Osteoblast (primary cell): Measurements from ENCODE around the gene LZTS2. TPM values are rescaled to one million over a fixed set of nuclear protein-coding genes. Genes with fewer than 3 reads are reported as not detected.

Source experiments
- DNase-seq: peaks from one replicate; pipeline ENCODE4 v3.0.0; 2011; ENCODE audit warnings: low spot score, mixed read lengths; ENCODE audit not compliant: insufficient read length; ENCODE audit errors: missing footprints
- H2AFZ ChIP-seq: 2 replicates; pipeline ENCODE4 v1.6.0; 2011; ENCODE audit warnings: mild to moderate bottlenecking, low read length
- H3K27ac ChIP-seq: 2 replicates; pipeline ENCODE4 v1.5.1; 2011; ENCODE audit warnings: mild to moderate bottlenecking, low read depth, low read length, moderate library complexity
- H3K27me3 ChIP-seq: 2 replicates; pipeline ENCODE4 v1.6.0; 2012; ENCODE audit warnings: mild to moderate bottlenecking, control low read depth, inconsistent platforms, low read length, moderate library complexity; ENCODE audit not compliant: insufficient read depth
- H3K36me3 ChIP-seq: 2 replicates; pipeline ENCODE4 v1.5.1; 2011; ENCODE audit warnings: mild to moderate bottlenecking, low read length, control low read depth, moderate library complexity; ENCODE audit not compliant: insufficient read depth
- H3K4me1 ChIP-seq: 2 replicates; pipeline ENCODE4 v1.5.1; 2011; ENCODE audit warnings: mild to moderate bottlenecking, low read length, control low read depth, moderate library complexity; ENCODE audit not compliant: insufficient read depth
- H3K4me2 ChIP-seq: 2 replicates; pipeline ENCODE4 v1.6.0; 2011; ENCODE audit warnings: mild to moderate bottlenecking, low read length; ENCODE audit not compliant: insufficient read depth
- H3K4me3 ChIP-seq: fragments of 200-600 bp; sonication (generic); 3 replicates; pipeline ENCODE4 v1.5.1; 2012; ENCODE audit warnings: mild to moderate bottlenecking, low read length, inconsistent platforms; ENCODE audit not compliant: insufficient read depth
- H3K79me2 ChIP-seq: 2 replicates; pipeline ENCODE4 v1.6.0; 2012; ENCODE audit warnings: mild to moderate bottlenecking, low read length, control low read depth, inconsistent platforms; ENCODE audit not compliant: insufficient read depth
- H3K9me3 ChIP-seq: 2 replicates; pipeline ENCODE4 v1.5.1; 2011; ENCODE audit warnings: low read depth, low read length, control low read depth
- H4K20me1 ChIP-seq: 2 replicates; pipeline ENCODE4 v1.6.0; 2012; ENCODE audit warnings: mild to moderate bottlenecking, low read length, control low read depth; ENCODE audit not compliant: insufficient read depth
- total RNA-seq: library from RNA; depleted of rRNA; stranded (reverse); fragments of >200 nt; gene quantifications from 2 replicates; pipeline ENCODE4 v1.2.3, GENCODE V29; 2012
- TF ChIP-seq, protein P1 (sequence below): IDR thresholded peaks from 2 replicates; pipeline ENCODE4 v1.5.1; 2011; ENCODE audit warnings: mild to moderate bottlenecking, low read depth, low read length, moderate library complexity; ENCODE audit errors: extremely low read depth

LZTS2 gene
- total RNA-seq, 1 donor, result 127 TPM

- Histone ChIP-seq H3K27me3 (no peaks in the 10 kb centered on the region), H3K27ac (no peak overlapping the region), H3K36me3 (peaks cover 58% of the 10 kb centered on the region), H3K79me2 (peaks cover 42% of the 10 kb centered on the region), H3K4me3 (no peak overlapping the region), H3K9me3 (no peaks in the 10 kb centered on the region), H4K20me1 (peaks cover 51% of the 10 kb centered on the region), H3K4me1 (peaks cover 11% of the 10 kb centered on the region), H3K4me2 (no peak overlapping the region), H2AFZ (no peak overlapping the region)
- TF ChIP-seq, protein P1, sequence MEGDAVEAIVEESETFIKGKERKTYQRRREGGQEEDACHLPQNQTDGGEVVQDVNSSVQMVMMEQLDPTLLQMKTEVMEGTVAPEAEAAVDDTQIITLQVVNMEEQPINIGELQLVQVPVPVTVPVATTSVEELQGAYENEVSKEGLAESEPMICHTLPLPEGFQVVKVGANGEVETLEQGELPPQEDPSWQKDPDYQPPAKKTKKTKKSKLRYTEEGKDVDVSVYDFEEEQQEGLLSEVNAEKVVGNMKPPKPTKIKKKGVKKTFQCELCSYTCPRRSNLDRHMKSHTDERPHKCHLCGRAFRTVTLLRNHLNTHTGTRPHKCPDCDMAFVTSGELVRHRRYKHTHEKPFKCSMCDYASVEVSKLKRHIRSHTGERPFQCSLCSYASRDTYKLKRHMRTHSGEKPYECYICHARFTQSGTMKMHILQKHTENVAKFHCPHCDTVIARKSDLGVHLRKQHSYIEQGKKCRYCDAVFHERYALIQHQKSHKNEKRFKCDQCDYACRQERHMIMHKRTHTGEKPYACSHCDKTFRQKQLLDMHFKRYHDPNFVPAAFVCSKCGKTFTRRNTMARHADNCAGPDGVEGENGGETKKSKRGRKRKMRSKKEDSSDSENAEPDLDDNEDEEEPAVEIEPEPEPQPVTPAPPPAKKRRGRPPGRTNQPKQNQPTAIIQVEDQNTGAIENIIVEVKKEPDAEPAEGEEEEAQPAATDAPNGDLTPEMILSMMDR, result no peak
- peak; percentile 18 for DNase-seq
Measured at GRCh38 chr10:101036726-101037125, 37.1 kb downstream of the LZTS2 start.

- Histone ChIP-seq H3K27me3 (no peaks in the 10 kb centered on the region), H3K27ac (no peak overlapping the region), H3K4me3 (no peak overlapping the region), H3K9me3 (no peaks in the 10 kb centered on the region), H3K36me3 (peaks cover 62% of the 10 kb centered on the region), H3K79me2 (peaks cover 36% of the 10 kb centered on the region), H3K4me2 (no peak overlapping the region), H4K20me1 (peaks cover 44% of the 10 kb centered on the region), H3K4me1 (peaks cover 14% of the 10 kb centered on the region), H2AFZ (no peak overlapping the region)
- no peak for DNase-seq
- TF ChIP-seq, protein P1, result no peak
Measured at GRCh38 chr10:101038484-101038883, 38.9 kb downstream of the LZTS2 start.

DNA sequence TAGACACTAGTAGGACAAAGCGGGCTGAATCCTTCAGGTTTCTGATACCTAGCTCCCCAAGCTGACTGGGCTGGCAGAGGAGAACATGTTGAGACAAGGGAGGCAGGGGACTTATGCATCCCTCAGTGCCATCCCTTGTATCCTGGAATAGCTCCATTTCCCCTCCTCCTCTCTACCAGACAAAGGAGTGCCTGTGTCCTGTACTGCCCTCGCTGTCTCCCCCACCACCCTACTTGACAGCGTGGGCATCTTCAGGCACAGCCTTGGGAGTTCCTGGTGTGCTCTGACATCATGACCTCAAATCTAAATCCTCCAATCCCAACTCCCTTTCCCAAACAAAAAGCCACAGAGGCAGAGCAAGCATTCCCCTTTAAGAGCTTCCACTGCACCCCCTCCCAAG, 40.5 kb downstream of the LZTS2 start:
- H3K36me3 ChIP-seq, result peaks cover 55% of the 10 kb centered on the region
- H2AFZ ChIP-seq, result no peak overlapping the region
- peak; percentile 43 for DNase-seq
- no peak overlapping the region for H3K27ac ChIP-seq
- H3K79me2 ChIP-seq, result peaks cover 21% of the 10 kb centered on the region
- TF ChIP-seq, protein P1, result no peak
- no peaks in the 10 kb centered on the region for H3K9me3 ChIP-seq
- no peak overlapping the region for H3K4me3 ChIP-seq
- no peak overlapping the region for H3K4me2 ChIP-seq
- peaks cover 15% of the 10 kb centered on the region for H3K4me1 ChIP-seq
- peaks cover 37% of the 10 kb centered on the region for H4K20me1 ChIP-seq
- no peaks in the 10 kb centered on the region for H3K27me3 ChIP-seq

DNA sequence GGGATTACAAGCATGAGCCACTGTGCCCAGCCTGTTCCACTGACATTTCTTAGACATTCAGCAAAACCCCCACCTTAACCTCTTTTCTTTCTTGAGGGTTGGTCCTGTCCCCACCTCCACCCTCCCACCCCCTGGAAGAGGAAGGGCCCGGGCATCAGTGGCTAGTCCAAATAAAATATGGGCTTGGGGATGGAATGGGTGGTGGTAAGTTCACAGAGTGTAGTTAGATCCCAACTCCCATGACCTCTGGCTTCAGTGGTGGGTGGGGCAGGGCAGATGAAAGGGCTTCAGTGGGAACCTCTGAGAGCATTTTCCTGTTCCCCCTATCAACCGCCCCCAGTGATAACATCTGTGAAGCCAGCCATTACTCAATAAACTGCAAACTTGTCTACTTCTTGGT, 41.2 kb downstream of the LZTS2 start:
- peaks cover 47% of the 10 kb centered on the region for H3K36me3 ChIP-seq
- no peak overlapping the region for H3K4me2 ChIP-seq
- no peak overlapping the region for H3K4me3 ChIP-seq
- peaks cover 29% of the 10 kb centered on the region for H4K20me1 ChIP-seq
- H3K9me3 ChIP-seq, result no peaks in the 10 kb centered on the region
- no peaks in the 10 kb centered on the region for H3K27me3 ChIP-seq
- H3K4me1 ChIP-seq, result peaks cover 15% of the 10 kb centered on the region
- peak; percentile 55 for DNase-seq
- H3K79me2 ChIP-seq, result peaks cover 13% of the 10 kb centered on the region
- TF ChIP-seq, protein P1, result no peak
- no peak overlapping the region for H2AFZ ChIP-seq
- H3K27ac ChIP-seq, result no peak overlapping the region
